Hematopoietic multipotent progenitor cell treated with erythropoietin and hydrocortisone succinate and interleukin-3 and kit ligand, for 8 days (in vitro differentiated cells): ENCODE measurements around the gene SSR1.
"Not testable (repeated sequence)": the region's sequence is repeated elsewhere in the genome, so short reads cannot be mapped to it uniquely, and the experiment has no call there.

Experiments used
- DNase-seq: peaks from one replicate; pipeline ENCODE4 v3.0.0-alpha.2; 2015

Gene SSR1

DNA sequence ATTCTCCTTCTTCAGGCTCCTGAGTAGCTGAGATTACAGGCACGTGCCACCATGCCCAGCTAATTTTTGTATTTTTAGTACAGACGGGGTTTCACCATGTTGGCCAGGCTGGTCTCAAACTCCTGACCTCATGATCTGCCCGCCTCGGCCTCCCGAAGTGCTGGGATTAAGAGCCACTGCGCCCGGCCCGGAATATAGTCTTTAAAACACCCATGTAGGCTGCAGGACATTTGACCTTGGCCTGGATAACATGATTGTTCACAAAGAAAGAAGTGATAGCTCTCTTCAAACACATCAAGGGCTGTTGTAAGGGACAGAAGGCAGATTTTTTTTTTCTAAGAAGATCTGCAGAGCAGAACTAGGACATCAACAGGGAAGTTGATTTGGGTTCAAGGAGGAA is 38.5 kb downstream of the SSR1 start:
- DNase-seq, result not testable (repeated sequence)

DNA sequence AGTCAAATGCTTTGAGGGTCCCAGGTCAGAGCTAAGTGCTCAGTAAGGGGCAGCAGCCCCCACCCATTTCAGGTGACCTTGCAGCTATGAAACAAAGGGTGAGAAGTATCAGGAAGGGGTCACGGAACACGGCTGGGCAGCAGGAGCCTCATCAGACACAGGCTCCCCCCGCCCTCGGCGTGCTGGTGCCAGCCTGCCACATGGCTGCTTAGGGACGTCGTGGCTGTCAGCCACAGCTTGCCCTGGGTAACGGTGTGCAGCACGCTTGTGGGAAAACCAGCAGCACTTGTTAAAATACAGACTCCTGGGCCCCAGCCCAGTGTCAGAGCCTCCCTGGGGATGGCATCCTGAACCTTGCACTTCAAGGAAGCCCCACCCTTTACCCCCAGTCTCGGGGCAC is 39.3 kb downstream of the SSR1 start:
- no peak for DNase-seq

GRCh38 chr6:7271205-7271534 is 41.8 kb downstream of the SSR1 start:
- no peak for DNase-seq

GRCh38 chr6:7270320-7271204 is 42.4 kb downstream of the SSR1 start:
- DNase-seq, result no peak

DNA sequence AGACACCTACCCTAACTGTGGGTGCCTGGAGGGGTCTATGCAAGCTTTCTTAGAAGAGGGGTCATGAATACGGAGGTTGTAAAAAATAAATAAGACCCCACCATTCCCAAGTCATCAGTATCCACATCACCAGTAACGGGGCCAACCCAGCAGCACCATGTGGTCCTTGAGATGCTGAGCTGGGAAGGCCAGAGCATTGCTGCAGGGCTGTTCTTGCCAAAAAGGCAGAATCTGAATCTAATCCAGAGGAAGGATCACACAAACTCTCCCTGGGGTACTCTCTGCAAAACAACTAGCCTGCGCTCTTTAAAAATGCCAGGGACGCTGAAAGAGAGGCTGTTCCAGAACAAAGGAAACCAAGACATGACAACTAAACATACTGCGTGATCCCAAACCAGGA is 43.2 kb downstream of the SSR1 start:
- DNase-seq, result no peak

DNA sequence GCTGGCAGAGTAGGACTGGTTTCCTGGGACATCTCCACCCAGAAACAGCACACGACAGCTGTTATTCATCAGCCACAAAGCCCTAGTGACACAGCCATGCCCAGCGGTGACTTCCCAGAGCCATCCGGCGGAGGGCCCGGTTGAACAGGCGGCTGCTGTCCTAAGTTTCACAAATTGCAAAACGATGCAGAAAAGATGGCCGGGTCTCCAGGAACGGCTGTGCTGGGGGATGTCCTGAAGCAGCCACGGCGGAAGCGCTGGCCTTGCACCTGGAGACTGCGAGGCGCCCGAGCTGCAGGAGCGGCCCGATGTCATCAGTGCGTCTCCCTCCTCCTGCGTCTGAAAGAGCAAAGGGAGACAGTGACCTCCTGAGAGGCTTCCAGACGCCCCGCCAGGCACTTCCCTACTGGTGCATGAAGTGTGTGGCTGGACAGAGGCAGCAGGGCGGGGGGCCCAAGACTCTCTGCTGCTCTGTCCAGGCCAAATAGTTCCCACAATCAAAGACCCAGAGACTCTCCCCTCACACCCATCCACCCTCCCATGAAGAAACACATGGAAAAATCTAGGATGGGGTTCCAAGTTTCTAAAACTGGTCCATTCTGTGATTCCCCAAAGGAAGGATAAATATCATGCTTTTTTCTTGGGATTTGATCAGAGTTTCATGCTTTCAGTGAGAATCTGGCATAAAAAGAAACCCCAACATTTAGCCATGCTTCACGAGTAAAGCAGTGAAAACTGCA is 44.0 kb downstream of the SSR1 start:
- DNase-seq, result no peak

DNA sequence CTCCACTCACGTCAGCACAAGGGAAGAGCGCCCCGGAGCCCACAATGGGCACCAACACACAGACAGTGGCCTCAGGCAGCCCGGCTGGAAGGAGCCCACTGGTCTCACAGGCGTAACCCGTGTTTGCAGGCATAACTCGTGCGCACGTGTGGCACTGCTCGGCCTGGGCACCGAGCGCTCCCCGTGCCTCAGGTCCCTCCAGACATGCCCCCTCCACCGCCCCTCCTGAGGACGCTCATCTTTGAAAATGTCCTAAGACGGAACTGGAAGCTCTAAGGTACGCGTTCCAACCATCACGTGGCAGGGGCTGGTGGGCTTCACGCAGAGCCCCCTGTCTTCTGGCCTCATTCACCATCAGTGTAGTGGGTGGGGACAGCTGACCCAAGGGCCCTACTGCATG is 44.6 kb downstream of the SSR1 start:
- DNase-seq, result no peak

GRCh38 chr6:7267466-7268091 is 45.4 kb downstream of the SSR1 start:
- DNase-seq, result peak; percentile 78

GRCh38 chr6:7267071-7267465 is 45.9 kb downstream of the SSR1 start:
- DNase-seq, result no peak

DNA sequence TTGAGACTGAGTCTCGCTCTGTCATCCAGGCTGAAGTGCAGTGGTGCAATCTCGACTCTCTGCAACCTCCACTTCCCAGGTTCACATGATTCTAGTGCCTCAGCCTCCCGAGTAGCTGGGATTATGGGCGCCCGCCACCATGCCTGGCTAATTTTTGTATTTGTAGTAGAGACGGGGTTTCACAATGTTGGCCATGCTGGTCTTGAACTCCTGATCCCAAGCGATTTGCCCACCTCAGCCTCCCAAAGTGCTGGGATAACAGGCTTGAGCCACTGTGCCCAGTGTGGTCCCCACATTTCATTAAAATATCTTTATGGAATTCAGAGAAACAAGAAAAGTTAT is 47.6 kb downstream of the SSR1 start:
- DNase-seq, result not testable (repeated sequence)

- no peak for DNase-seq
Measured at GRCh38 chr6:7264686-7265384, 48.2 kb downstream of the SSR1 start.

DNA sequence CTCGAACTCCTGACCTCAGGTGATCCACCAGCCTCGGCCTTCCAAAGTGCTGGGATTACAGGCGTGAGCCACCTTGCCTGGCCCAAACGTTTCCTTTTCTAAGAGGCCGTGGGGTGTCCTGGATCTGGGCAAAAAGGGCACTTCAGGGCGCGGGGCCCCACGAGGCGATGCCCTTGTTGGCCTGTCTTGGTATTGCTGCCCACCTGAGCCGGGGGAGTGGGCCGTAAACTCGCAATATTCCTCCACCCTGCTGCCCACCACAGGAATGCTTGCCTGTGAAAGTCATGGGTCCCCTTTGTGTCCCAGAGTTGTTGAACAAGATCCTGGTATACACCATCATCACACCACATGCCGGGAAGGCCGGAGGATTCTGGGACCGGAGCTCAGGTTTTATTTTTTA is 49.0 kb downstream of the SSR1 start:
- no peak for DNase-seq

GRCh38 chr6:7263519-7263805 is 49.5 kb downstream of the SSR1 start:
- not testable (repeated sequence) for DNase-seq

DNA sequence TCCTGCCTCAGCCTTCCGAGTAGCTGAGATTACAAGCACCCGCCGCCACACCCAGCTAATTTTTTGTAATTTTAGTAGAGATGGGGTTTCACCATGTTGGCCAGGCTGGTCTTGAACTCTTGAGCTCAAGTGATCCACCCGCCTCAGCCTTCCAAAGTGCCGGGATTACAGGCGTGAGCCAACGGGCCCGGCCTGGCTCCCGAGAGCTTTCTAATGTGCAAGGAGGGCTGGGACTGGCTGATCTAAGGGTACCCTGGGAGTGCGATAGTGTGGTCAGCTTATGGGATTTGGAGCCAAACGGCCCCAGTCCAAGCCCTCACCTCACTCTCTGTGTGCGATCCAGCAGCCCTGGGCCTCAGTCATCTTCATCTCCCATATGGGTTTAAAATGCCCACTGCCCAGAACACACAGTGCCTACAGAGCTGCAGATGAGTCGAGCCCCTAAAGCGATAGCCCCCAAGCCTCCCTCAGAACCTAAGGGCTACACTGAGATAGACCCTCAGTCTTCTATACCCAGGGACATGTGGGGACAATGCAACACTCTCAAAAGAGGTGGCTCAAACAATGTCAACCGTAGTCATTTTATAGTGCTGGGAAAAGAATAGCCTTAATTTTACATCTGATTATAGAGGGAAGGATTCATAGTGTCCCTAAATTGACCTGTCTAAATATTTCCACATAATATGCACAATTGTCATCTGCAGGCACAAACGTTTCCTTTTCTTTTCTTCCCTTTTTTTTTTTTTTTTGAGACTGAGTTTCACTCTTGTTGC is 50.1 kb downstream of the SSR1 start:
- DNase-seq, result no peak

DNA sequence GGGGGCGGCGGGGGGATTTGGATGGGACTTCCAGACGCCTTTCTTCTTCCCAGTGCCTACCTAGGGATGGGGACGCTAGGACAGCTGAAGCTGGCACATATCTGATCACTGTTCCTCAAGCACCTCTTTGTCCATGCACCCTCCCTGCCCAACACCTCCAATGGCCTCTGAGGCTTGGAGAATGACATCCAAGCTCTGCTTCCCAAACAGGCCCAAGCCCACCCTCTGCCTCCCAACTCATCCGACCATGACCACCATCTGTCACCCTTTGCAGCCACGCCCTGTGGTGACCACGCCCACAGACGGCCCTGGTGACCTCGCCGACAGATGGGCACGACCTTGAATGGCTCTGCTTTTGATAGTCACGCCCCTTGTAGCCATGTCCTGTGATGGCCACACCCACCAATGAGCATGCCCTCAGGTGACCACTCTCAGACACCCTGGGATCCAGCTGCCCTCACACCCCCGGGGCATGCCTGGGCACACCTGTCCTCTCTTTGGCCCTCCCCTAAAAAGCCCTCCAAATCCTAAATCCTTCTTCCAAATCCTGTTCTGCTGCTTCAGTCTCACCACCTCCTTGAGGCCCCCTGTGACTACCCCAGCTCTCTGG is 51.0 kb downstream of the SSR1 start:
- peak; percentile 65 for DNase-seq

DNA sequence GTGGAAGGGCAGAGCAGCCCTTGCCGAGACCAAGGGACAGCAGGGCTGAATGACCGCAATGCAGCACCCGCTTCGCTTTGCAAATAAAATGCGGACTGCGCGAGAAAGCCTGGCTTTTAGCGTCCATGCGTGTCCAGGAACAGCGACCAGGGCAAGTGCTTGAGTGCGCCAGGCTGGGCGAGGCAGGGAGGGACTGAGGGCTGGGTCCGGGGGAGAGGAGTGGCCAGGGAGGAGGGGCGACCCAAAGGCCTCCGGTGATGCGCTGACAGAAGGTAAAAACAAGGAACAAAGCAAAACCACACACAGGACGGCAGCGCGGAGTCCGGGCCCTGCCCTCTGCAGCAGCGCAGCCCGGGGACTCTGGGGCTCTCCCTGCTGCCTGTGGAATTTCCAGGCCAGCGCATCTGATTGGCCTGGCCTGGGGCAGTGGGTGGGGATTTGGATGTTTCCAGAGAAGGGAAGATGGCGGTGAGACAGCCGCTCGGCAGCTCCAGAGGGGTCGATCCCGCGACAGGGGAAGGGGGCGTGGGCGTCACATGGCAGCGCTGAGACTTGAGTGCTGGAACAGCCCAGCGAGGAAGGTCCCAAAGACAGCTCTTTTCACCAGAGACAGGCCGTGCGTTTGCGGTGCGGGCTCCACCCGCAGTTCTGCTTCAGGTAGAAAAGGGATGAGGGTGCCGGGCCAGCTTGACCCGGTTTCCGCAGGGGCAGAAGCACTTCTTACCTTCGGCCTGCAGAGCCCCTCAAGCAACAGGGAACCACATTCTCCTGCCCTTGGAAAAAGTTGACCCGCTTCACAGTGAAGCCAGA is 51.8 kb downstream of the SSR1 start:
- DNase-seq, result peak; percentile 86

DNA sequence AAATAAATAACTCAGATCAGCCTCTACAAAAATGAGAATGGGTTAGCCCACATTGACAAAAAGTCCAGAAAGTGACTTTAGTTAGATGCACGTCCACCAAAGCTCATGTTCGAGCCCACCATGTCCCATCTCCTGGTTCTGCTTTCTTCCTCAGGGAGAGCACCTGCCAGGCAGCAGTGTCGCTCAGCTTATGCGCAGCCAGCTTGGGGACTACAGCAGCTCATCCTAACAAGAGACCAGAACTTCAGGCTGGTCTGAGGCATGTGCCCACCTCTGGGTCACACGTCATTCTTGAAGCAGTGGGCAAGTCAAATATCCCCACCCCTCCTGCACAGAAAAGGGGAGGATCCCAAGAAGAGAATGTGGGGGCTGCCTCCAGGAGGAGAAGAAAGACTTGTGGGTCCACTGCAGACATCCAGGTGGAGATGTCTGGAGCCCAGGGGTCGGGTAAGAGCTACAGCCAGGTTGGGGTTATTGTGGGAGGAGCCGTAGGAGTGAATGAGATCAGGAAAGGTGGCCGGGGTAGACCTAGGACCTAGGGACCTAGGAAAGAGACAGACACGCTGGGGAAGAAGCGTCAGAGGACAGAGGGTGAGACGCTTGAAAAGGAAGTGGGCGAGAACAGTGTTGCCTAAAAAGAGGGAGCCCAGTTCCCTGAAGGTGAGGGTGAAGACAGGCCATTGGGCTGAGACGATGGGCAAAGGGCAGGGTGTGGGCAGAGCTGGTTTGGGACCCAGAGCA is 52.5 kb downstream of the SSR1 start:
- DNase-seq, result no peak

GRCh38 chr6:7258231-7258763 is 54.7 kb downstream of the SSR1 start:
- peak; percentile 81 for DNase-seq

DNA sequence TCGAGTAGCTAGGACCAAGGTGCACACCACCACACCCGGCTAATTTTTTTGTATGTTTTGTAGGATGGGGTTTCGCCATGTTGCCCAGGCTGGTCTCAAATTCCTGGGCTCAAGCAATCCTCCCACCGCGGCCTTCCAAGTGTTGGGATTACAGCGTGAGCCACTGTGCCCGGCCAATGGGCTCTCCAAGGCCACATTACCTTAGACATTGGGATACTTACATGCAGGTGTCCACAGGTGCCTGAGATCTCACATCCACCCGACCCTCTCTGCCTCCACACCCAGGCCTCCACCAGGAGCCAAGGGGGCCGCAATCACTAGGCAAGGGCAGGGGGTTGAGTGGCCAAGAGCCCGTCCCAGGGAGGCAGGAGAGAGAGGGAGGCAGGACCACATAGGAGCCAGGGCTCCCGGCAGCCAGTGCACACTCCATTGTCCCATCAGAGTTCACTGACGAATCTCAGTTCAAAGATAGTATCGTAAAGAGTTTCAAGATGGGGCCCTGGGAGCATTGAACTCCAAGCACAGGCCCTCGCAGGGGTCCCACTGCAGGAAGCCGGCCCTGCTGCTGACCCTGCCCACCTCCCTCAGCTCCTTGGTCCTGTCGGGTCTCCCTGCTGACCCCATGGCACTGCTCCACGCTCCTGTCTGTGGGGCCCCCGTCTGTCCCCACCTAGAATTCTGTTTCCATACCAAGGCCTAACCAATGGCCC is 55.3 kb downstream of the SSR1 start:
- no peak for DNase-seq

- no peak for DNase-seq
Measured at GRCh38 chr6:7256785-7257184, 56.2 kb downstream of the SSR1 start.
